ENCODE data around the gene NELL1.
"Not testable (repeated sequence)": the region's sequence is repeated elsewhere in the genome, so short reads cannot be mapped to it uniquely, and the experiment has no call there.

Gene NELL1

GRCh38 chr11:21132146-21132720, 462.8 kb downstream of the NELL1 start:
- DNase-seq = no peak

- no peak for DNase-seq
Observed at GRCh38 chr11:21133244-21133643, 463.9 kb downstream of the NELL1 start.

DNA sequence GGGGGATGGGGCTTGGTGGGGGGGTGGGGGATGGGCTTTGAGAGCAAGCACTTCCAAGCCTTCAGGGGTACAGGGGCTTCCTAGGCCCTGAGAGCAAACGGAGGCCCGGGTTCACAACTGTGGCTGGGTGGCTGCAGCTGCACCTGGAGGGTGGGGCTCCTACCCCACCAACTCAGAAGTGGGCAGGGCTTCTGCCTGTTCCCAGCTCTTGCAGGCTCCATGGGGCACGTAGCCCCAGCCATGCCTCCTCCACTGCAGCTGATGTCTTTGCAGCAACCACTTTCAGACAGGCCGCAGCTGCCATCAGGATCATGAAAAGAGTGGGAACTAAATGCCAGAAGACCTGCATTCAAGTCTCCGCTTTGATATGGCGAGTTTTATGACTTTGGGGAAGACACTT, 464.3 kb downstream of the NELL1 start:
- no peak for DNase-seq

GRCh38 chr11:21137803-21138202, 468.4 kb downstream of the NELL1 start:
- DNase-seq = no peak

DNA sequence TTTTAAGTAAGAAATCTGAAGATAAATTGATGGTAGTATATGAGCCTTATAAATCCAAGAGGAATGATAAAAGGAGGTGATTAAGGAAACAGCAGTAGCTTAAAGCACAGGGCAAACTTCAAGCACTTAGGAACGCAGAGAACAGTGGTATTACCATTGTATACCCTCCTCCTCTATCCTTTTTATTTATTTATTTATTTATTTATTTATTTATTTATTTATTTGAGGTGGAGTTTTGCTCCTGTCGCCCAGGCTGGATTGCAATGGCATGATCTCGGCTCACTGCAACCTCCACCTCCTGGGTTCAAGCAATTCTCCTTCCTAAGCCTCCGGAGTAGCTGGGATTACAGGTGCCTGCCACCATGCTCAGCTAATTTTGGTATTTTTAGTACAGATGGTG, 472.2 kb downstream of the NELL1 start:
- not testable (repeated sequence) for DNase-seq

- no peak for DNase-seq
Observed at GRCh38 chr11:21142007-21142406, 472.6 kb downstream of the NELL1 start.

DNA sequence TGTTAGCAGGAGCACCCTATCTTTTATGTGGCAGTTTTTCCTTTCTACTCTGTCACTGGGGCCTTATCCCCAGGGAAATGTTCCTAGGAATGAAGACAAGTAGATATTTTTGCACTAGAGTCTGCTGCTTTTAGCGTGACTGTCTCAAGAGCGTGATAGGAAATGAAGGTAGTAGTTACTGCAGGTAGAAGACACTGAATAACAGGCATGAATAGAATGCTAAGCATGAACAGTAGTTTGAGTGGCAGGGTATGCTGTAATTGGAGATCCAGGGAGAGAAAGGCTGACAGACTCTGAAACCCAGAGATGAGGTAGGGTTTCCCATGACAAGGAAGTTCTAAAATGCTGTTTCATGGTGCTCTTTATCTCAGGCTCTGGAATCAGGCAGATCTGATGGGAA, 475.1 kb downstream of the NELL1 start:
- no peak for DNase-seq

DNA sequence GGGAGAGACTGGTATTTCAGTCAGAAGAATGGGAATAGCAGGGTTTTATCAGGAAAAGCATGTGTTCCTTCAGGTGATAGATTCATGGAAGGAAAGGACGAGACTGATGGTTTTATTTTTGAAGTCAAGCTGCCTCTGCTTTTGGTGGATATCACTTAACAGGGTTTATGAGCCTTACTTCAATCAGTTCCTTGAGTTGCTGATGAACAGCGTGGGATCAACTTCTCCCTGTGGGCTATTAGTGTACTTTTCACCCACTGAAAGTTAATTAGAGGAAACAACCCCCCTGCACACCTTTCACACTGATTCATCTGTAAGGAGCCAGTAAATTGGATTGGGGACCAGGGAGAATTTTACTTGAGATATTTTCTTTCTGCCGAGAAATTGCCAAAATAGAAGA, 479.0 kb downstream of the NELL1 start:
- DNase-seq = no peak

DNA sequence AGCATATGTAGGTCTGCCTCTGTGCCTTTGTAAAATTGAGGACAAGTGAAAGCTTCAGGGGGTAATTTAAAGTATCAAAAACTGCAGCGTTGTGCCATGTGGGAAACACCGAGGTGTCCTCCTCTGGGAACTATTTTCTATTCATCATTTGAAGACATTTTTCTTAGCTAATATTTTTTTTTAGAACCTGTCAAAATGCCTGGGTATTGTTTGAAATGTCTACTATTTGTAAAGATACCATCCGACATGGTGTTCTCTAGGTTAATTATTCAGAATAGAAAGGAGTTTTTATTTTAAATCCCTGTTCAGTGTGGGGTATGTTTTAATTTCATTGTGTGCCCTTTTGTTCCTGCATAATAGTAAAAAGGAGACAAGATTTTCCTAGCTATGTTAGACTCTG, 490.8 kb downstream of the NELL1 start:
- DNase-seq = no peak

GRCh38 chr11:21169639-21170038, 500.3 kb downstream of the NELL1 start:
- no peak for DNase-seq

DNA sequence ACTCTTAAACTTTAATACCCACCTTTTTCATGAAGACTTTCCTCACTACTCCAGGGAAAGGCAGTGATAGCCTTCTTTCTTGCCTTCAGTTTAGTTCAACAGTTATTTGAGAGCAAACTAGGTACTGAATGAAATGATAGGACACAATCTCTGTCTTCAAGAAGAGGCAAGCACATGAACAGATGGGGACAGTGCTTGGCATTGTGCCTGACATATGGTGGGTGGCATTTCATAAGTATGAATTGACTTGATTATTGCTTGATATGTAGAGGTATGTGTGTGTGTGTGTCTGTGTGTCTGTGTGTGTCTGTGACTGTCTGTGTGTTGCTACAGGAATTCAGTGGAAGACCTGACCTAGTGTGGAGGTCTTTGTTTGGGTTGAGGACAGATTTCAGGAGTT, 504.1 kb downstream of the NELL1 start:
- no peak for DNase-seq

DNA sequence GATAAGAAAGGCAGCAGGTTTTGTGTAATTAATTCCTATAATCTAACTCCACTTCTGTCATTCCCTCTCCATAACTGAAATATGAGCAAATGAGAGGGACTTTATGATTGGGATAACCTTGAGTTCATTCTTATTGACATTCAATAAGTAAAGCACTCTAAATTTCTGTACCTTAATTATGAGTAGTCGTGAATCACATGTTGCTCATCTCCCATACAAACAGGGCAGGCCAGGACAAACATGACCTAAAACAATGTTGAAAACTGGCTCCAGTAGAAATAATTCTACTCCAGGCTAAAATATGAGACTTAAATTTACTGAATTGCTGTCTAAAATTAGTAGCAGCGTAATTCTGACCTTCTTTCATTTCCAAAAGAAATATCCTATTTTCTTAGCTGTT, 505.4 kb downstream of the NELL1 start:
- DNase-seq = no peak

GRCh38 chr11:21177379-21177778, 508.0 kb downstream of the NELL1 start:
- DNase-seq = no peak

GRCh38 chr11:21179770-21180169, 510.4 kb downstream of the NELL1 start:
- no peak for DNase-seq

DNA sequence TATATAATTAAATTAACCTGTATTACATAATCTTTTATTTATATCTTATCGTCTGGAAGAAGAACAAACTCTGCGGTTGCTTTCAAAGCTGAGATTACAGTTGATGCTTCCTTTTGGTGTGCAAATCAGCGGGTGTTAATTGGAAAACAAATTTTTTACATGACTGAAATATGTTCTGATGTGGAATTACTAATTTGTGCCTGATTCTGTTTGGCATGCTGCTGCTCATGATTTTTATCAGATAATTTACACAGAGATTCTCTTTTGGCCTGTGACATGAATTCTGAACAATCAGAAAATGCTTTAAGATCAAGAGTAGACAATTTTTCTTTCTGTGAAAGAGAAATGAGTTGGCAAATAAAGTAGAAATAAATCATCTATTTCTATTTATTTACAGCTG, 510.8 kb downstream of the NELL1 start:
- no peak for DNase-seq

GRCh38 chr11:21185959-21186358, 516.6 kb downstream of the NELL1 start:
- no peak for DNase-seq

DNA sequence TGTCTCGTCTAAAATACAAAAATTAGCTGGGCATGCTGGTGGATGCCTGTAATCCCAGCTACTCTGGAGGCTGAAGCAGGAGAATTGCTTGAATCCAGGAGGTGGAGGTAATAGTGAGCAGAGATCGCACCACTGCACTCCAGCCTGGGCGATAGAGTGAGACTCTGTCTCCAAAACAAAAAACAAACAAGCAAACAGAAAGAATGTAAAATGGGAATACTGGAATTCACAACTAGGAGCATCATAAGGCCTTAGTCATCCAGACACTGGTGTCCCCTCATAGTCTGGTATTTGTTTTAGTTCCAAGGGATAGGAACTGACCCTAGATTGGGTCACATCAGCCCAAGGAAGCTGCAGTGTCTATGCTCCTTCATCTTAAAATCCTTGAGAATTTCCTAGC, 520.8 kb downstream of the NELL1 start:
- no peak for DNase-seq

DNA sequence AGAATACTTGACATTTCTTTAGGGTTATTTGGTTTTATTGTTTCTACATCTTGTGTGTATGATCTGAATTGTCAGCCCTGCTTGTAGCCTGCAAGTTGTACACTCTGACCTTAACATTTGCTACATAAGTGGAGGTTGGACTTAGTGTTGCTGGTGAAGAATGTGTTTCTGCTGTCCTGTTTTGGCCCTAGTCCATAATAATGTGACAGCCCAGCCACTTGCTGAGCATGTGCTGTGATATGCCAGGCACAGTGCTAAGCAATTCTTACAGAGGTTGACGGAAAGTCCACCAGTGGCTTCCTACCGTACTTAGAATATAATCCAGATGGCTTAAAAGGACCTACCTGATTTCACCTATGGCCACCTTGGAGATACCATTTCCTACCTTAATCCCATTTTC, 526.6 kb downstream of the NELL1 start:
- no peak for DNase-seq

DNA sequence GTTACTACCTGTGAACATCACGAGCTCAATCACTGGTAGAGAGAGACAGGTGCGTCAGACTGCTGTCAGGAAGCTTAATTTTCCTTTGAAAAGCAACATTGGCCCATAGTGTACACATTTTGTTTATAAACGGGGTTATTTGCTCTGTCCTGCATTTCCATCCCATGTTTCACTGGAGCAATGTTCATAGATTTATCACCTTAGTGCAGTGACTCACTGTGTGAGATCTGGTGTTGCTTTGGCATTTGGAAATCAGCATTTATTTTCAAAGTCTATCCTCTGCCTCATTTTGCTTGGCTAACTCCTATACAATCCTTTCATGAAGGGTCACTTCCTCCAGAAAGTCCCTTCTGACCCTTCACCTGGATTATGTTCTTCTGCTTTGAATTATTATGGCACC, 529.1 kb downstream of the NELL1 start:
- no peak for DNase-seq

DNA sequence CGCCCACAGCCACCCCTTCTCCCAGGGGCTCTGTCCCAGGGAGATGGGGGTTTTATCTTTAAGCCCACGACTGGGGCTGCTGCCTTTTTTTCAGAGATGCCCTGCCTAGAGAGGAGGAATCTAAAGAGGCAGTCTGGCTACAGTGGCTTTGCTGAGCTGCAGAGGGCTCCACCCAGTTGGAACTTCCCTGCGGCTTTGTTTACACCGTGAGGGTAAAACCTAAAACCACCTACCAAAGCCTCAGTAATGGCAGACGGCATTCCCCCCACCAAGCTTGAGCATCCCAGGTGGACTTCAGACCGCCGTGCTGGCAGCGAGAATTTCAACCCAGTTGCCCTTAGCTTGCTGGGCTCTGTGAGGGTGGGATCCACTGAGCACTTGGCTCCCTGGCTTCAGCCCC, 535.8 kb downstream of the NELL1 start:
- DNase-seq = no peak

GRCh38 chr11:21225860-21226259, 556.5 kb downstream of the NELL1 start:
- DNase-seq = no peak

DNA sequence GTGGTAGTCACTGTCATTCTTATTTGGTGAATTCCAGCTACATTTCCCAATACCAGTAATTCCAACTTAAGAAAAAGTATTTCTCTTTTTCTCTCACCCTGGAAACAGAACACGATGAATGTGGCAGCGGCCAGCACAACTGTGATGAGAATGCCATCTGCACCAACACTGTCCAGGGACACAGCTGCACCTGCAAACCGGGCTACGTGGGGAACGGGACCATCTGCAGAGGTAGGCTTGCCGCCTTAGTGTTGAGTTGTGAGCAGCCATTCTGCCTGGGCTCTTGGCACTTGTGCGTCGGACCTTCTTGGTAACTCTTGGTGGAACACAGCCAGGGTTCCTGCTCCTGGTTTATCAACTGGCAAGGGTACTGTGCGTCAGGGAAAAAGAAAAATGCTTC, 559.8 kb downstream of the NELL1 start:
- no peak for DNase-seq

DNA sequence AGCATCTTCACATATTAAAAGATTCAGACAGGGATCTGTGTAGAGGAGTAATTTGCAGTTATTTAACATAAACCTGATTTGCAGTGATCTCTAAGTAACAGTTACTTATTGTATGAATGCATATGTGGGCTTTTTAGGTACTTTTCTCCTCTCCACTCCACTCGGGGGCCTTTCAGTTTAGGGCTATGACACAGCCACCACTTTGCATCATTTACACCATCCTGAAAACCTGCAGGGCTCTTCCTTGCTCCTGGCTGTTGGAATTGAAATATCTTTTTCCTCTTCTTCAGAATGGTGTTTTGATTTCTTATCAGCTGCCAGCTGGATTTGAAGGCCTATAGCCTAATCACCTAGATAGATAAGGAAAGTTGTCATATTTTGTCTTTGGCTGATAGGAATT, 580.8 kb downstream of the NELL1 start:
- DNase-seq = no peak

- DNase-seq = no peak
Observed at GRCh38 chr11:21254055-21254454, 584.7 kb downstream of the NELL1 start.

GRCh38 chr11:21254790-21255189, 585.4 kb downstream of the NELL1 start:
- no peak for DNase-seq

GRCh38 chr11:21257461-21257860, 588.1 kb downstream of the NELL1 start:
- no peak for DNase-seq
